HUDEP-2 (cell line): Measurements from ENCODE around the gene LHFPL2.

Experiments
- DNase-seq, 76 experiments: peaks; one replicate each; lab custom pipeline; 2025; ENCODE audit not compliant: unreplicated experiment in 76 of 76; lab: John Stamatoyannopoulos, UW

The LHFPL2 gene

DNA sequence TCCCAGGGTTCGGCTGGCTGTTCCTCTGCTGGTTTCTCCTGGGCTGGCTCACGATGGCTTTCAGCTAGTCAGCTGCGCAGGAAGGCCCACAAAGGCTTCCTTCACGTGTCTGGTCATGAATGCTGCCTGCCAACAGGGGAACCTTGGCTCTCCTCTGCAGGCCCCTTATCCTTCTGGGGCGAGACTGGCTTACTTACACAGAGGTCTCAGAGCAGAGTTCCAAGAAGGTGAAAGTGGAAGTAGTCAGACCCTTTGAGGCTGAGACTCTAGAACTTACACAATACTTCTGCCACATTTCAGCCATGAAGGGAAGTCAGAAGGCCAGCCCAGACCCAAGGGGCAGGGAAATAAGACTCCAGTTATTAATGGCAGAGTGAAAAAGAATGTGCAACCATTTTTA lies 99.5 kb downstream of the LHFPL2 start:
- DNase-seq = no peak

DNA sequence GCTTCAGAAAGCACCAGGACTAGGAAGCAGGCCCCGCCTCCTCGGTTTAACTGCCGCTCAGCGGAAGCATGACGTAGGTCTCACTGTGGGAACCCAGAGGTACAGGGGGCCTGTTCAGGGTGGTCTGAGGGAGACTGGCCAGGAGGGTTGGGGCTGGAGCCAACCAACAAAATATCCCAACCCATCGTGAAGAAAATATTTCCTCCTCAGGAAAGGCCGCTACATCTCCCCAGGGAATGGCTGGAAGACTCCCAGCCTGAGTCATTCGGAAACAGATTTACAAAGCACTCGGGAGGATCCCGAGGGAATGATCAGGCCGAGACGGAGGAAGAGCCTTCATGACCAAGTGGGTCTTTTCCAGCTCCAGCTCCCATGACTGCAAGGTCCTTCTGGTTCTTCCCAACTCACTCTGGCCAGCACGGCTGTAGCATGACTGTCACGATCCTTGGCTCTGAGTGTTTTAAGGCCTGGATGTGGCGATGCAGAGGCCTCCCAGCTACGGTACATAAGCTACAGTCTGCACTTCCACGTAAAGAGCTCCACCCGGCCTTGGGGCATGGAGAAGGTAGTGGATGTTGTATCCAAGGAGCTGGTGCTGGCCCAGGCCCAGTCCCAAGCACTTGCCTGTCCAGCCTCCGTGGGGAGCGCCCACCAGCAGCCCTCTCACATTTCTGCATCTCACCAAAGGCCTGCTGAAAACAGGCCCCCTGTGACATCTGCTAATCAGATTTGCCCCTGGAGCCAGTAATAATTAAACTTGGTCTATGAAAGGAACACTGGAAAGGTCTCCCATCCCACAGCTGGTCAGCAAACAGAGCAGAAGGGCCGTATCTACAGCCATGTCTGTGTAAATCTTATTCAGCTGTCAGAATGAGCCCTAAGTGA lies 100.6 kb downstream of the LHFPL2 start:
- DNase-seq = no peak

DNA sequence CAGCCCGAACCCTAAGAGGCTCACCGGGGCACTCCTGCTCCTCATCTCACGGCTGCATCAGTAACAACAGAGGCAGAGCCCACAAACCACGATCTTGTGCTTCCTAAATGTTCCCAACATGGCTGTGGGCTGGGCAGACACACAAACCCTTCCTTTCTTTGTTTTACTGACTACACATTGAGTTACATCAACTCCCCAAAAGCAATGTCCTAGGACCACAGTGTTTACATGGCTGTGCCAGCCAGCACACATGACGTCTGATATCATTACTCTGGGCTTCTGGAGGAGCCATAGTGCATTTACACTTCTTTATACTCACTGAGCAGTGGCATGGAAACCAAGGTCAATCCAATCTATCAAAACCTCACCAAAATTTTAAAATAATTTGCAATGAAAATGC lies 101.4 kb downstream of the LHFPL2 start:
- DNase-seq = no peak

DNA sequence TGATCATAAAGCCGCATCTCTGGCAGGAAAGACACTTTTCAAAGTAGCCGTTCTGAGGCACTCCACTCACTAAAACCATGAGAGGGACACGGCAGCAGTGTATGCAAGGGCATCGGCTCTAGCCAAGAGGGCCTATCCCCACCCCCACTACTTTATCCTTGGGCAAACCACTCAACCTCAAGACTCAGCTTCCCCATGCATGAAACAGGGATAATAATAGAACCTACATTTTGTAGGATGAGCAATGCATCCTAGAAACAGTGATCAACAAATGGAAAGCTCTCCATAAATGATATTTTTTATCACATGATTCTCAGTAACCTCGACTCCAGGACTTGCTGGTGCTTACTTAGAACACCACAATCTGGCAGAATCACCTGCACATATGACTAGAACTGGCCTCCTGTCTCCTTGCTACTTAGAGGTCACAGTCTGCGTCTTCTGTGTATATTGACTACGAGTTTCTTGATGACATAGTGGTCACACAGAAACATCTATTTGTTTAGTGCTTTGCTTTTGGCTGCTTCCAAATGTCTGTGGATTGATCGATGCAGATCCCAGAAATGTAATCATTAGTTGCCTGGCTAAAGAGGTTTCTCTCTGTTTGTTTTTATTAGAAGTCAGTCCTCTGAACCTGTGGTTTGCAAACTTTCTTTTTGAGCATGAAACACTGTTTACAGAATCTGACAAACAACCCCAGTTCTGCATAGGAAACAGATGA lies 102.1 kb downstream of the LHFPL2 start:
- no peak for DNase-seq

DNA sequence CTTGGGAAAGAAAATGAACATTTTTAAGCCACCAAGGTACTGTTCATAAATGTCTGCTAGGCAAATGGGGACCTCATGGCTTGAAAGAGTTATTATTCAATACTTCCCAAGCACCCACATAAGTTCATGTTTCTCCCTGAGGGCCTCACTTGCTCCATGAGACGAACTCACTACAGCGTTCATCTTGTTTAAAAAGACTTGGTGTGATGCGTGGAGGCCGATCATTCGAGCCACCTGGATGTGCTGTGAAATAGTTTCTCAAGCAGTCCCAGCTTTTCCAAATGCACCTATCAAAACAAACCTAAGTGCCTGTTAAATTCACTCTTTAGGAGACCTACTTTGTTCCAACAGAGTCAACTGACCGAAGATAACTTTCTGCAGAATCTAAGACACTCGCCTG lies 103.2 kb downstream of the LHFPL2 start:
- DNase-seq = no peak

DNA sequence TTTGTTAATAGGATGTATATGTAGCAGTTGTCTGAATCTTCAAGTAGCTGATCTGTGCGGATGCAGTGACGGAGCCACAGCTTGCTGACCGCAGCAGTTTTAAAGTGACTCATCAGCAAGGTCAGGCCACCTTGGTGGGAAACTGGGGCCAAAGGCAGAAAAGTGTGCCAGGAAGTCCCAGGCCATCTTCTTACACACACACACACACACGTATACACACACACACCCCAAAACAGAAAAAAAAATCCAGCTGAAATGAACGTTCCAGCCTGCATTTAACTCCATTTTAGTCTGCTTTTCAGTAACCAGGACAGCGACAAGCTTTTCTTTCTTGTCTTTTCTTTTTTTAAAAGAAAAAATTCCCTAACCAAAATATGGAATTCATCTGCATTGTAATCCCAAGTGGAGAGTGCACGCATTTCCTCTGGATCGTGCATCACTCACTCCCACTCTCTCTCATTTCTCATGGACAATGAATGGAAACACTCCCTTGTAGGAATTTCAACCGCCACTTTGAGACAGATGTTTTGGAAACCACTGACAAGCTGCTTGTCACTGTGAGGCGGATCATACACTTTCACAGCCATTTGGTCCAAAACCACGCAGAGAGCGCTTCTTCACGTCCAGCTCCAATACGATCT lies 103.9 kb downstream of the LHFPL2 start:
- no peak for DNase-seq

DNA sequence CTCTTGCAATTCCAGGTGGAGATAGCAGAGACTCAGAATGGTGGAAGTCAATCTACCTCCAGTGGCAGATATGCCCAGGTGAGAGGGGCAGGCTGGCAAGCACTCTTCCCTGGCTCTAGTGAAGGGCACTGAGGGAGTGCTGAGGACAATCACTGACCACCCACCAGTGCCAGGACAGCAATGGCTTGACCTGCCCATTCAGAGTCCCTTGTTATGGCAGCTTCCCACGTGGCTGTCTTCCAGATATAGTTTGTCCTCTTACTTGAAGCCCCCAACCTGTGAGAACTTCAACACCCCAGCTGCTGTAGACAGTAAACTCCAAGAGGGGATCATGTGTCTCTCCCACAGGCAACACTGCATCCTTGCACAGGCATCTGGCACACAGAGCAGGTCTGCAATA lies 104.7 kb downstream of the LHFPL2 start:
- no peak for DNase-seq

DNA sequence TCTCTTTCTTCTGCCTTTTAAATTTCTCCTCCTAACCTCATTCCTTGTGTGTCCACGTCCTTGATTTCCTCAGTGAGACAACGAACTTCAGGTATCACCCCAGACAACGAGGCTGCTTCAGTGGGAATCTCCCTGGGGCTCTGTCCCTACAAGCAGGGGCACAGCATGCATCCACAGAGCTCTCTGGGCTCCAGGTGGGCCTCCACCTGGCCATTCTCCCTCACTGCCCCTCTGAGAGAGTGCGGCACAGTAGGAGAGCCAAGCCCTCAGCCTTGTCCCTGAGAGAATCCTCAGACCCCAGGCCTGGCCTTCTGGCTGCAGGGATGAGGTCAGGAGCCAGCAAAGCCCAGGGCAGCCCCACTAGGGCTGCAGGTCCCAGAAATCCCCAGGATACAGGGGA lies 105.3 kb downstream of the LHFPL2 start:
- DNase-seq = no peak

DNA sequence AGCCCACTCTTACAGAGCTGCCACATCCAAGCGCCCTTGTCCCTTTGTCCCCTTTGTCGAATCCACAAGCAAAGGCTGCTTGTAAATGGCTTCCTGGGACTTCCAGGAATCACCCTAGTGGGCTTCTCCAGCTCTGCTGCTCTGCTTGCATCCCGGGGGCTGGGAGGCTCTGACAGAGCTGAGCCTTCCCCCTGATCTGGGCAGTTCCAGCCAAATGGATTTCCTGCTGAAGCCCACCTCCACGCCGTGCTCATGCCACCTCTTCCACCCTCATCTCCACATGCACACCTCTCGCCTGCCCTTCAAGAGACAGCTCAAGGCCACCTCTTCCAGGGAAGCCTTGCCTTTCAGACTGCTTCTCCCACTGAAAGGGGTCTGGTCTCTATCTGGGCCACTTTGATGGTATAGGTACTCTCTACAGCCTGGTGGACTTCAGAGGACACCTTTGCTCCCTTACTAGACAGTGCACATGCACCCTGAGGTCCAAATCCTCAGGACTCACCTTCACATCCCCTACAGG lies 106.2 kb downstream of the LHFPL2 start:
- DNase-seq = no peak

DNA sequence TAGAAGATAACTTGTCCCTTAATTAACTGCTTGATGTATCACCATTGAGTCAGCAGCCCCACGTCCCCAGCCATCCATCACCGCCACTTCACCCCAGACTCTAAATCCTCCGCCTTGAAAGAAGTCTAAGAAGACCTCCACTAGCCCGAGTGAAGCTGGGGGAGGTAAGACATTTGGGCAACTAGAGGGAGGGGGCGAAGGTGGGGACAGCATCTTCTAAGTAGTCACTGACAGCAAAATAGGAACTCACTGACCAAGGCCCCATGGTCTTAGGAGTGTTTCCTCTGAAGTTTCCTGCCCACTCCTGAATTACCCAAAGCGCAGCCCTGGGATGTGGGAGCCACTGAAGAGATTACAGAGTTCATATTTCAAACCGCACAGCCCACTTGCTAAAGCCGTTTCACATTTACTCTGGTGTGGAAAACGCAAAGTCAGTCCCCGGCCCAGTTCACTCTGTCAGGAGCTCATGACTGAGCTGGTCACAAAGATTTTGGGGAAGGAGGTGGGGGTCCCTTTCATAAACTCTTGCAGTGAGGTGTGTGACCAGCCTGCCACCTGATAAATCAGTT lies 107.4 kb downstream of the LHFPL2 start:
- no peak for DNase-seq

DNA sequence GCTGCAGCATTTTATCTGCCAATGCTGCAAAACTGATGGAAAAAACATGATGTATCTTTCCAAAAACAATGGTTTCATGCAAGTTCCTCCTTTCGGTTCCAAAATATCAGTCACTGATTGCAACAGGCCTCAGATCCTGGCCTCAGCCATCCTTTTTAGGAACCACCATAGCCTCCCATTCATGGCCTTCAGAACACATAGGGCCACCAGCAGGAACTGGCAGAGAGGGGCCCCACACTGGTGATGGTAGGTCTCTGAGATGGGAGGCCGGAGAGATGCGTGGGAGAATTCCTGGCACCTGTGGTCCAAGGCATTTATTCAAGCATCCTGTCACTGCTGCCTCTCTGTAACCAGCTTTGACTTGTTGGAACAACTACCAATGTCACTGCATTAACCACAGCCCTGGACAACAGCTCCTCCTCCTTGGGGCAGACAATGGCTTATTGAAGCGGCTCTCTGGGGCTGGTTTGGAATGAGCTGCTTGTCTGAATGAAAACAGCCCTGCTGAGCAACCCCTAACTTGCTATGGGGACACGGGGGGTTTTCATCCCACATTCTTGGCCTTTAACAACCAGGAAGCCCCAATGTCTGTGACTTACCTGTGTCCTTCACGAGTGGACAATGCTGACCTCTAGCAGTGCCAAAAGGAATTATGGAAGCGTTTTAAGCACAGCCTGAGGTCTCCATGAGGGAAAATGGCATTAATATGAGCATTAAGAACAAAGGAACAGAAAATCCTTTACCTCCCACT lies 108.1 kb downstream of the LHFPL2 start:
- no peak for DNase-seq

DNA sequence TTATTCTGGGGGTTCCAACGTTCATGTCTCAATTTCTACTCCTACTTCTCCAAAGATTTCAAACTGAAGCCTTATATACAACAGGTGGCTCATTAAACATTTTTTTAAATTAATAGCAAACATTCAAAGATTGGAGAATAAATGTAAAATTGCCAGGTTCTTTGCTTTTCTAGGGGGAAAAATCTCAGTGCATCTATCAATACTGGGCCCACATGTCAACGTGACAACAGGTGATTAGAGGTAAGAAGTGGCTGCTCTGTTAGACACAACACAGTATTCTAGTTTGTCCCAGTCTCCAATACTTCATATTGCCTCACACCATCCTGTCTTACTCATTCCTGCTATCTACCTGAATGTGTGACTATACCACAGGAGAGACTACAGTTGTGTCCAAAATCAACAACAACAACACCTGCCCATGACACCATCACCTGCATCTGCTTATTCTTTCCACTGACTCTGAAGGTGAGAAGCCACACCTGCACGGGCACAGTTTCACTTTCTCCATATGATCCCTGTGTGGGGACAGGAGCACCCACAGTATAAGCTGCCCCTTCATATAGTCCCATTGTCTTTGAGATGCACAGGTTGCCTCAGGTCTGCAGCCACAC lies 110.2 kb downstream of the LHFPL2 start:
- DNase-seq = no peak

DNA sequence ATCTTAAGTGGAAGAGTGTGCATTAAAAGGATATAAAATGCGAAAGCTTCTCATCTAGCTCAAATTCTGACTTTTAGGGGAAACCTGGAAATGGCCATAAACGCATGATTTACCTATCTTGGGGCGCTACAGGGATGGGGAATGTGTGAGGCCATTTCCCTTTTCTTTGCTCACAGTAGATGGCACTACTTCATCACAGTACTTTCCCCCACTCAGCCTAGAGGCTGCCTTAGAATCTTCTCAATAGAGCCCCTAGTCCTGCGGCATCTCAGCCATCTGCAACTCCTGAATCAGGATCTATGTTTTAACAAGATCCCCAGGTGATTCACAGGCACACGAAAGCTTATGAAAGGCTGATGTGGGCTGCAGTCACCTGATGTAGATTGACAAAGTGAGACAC lies 110.8 kb downstream of the LHFPL2 start:
- DNase-seq = peak in 23 of 76 experiments; percentile 4 to 56 (median 28)

DNA sequence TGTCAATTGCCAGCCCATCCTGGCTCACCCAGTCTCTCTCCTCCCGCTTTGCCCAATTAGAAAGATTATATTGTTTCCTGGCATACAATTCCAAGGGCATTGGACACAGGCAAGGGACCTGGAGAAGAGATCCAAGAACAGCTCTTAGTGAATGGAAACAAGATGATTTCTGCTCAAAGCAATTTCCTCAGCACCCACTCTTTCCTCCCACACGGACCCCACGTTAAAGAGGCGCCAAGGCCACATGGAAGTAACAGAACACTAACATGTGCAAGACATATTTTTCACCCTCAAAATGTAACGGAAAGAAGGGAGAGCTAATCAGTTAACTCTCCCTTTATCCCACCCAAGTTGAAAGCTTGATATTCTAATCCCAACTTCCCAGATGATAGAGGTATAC lies 111.2 kb downstream of the LHFPL2 start:
- no peak for DNase-seq

DNA sequence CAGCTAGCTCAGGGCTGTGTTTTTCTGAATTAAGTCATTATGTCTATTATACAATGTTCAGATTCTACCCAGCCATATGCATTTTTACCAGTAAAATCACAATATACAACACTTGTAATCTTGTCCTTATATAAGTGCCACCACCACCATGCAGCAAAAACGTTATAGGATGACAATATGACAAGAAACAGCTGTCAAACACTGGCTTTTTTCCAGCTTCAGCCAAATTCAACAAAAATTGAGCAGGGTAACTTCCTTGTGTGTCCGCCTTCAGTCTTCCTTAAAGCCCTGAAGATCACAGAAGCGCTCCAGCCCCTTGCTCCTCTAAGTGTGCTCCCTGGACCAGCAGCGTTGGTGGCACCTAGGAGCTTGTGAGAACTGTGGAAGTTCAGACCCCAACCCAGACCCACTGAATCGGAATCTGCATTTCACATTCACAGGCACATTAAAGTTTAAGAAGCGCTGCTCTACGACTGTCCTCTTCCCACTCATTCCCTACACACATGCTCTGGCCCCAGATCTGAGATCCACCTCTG lies 111.8 kb downstream of the LHFPL2 start:
- DNase-seq = no peak

DNA sequence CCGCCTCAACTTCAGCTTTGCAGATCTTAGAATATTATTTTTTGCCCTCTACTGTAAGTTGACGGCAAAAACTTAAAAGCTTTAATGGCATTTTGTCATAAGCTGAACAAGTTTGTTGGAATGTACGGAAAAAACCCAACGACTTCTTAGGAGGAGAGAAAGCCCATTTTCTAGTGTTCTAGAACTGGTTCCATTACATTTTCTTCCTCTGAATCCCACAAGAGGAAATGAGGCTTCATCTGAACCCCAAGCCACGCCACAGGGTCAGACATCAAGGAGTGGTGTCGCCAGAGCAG lies 113.7 kb downstream of the LHFPL2 start:
- no peak for DNase-seq

DNA sequence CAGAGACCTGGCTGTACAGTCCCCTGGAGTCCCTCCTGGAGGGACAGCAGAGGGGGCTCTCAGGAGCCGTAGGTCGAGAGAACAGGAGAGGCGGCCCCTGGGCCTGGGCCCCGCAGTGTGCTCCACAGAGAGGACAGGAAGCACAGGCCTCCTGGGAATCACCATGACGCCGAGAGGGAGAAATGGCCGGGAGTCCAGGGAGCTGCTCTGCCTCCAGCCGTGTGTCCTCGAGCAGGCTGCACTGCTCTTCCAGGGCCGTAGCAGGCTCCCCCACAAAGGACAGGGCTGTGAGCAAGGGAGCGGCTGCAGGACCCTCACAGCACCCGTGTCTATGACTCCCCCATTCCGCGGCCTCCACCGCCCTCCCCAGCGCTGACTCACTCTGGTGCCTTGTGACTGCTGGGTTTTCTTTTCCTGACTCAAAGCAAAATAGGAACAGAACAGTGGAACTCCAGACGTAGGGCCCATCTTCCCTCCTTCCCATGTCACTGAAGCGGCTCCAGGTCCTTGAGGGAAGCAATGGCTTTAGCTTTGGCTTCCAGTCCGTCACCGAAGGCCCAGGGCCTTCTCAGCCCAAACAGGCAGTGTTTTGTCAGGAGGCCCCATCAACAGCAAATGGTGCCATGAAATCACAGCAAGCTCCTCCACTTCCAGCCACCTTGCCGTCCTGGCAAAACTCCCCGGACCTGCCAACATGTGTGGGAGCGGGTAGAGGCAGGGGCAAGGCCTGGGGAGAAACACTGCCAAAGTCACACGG lies 114.2 kb downstream of the LHFPL2 start:
- DNase-seq = no peak

DNA sequence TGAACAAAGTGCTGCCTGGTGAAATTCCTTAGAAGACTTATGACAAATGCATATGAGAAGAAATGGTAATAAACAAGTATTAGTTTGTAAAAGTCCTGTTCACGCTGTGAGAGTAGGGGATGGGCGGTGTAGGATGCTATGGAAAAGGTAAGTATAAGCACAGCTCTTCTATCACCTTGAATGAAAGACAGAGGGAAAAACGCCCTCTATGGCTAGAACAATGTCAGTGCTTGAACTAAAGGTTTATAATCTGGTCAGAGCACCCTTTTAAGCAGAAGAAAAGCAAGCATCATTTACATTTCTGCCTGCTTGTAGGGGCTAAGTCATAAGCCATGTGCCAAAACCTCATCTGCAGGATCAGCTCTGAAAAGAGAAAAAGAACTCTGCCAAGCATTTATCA lies 115.2 kb downstream of the LHFPL2 start:
- DNase-seq = peak in 24 of 76 experiments; percentile 8 to 59 (median 29)
